HG02623 (cell line): Measurements from ENCODE around the gene IGSF8.

Experiments used
- ATAC-seq: cut with Tn5 transposase; IDR thresholded peaks from one replicate; pipeline ENCODE4 v1.9.1; 2021; ENCODE audit warnings: moderate library complexity; ENCODE audit not compliant: unreplicated experiment

Gene IGSF8

DNA sequence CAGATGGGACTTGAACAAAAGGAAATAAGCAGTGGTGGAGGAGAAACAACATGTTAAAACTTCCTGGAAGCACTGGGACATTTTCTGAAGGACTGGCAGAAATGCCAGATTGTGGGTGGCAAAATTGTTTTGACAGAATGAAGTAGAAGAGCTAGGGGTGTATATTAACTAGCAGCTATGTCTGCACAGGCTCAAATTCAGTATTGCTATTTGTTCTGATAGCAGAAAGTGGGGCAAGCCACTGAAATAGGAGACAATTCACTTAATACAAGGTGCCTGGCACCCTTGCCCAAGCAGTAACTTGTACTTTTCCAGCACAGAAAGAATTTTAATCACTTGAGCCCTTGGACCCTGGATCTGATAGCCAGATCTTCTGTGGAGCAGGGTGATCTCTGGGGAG is 54.9 kb downstream of the IGSF8 start:
- ATAC-seq, result no peak
